HEK293 (cell line): ENCODE results near the gene DGKB.

Experiments
- CTCF ChIA-PET: fragments of 350-600 bp; formaldehyde crosslinking; extraction: SDS; loops from one replicate; lab custom pipeline; 2021; ENCODE audit warnings: antibody characterized with exemption; lab: Yijun Ruan, JAX
- POLR2A ChIA-PET: fragments of 300-600 bp; formaldehyde crosslinking; extraction: SDS; loops from one replicate; lab custom pipeline; 2020; ENCODE audit warnings: antibody characterized with exemption, inconsistent platforms; lab: Yijun Ruan, JAX
- H3K27ac ChIP-seq: fragments of 200-500 bp; sonication (Bioruptor generic); 2 replicates; pipeline ENCODE4 v1.5.1; 2014; ENCODE audit warnings: low read depth, low read length, control low read depth, inconsistent platforms; ENCODE audit errors: extremely low read depth
- H3K36me3 ChIP-seq, 2 experiments: fragments of 200-500 bp in 1 of 2; sonication (Bioruptor generic) in 1 of 2; 1 replicate in 1 of 2; 2 replicates in 1 of 2; pipeline ENCODE4 v1.5.1; 2014 to 2017; ENCODE audit warnings: inconsistent platforms in 2 of 2, low read length in 2 of 2; ENCODE audit not compliant: control insufficient read depth in 2 of 2, insufficient read depth in 1 of 2
- H3K4me1 ChIP-seq: fragments of 200-500 bp; sonication (Bioruptor generic); 2 replicates; pipeline ENCODE4 v1.5.1; 2014; ENCODE audit warnings: mild to moderate bottlenecking, low read length, inconsistent platforms; ENCODE audit not compliant: control insufficient read depth, insufficient read depth
- H3K4me3 ChIP-seq: 2 replicates; pipeline ENCODE4 v1.5.1; 2011; ENCODE audit warnings: low read depth, mild to moderate bottlenecking, control low read depth, low read length, moderate library complexity
- H3K9me3 ChIP-seq: fragments of 200-500 bp; sonication (Bioruptor generic); 2 replicates; pipeline ENCODE4 v1.5.1; 2014; ENCODE audit warnings: low read depth, low read length, inconsistent platforms; ENCODE audit not compliant: control insufficient read depth, insufficient read depth
- BCL11B ChIP-seq: fragments of 450-650 bp; formaldehyde crosslinking; IDR thresholded peaks from 2 replicates; pipeline ENCODE4 v1.5.1; 2016; ENCODE audit warnings: low read depth, missing biosample characterization, missing genetic modification characterization
- GLIS2 ChIP-seq: fragments of 450-650 bp; formaldehyde crosslinking; IDR thresholded peaks from 2 replicates; pipeline ENCODE4 v1.5.1; 2016; ENCODE audit warnings: missing biosample characterization, missing genetic modification characterization
- HOXC10 ChIP-seq: sonication (generic); formaldehyde crosslinking; IDR thresholded peaks from 2 replicates; pipeline ENCODE4 v1.8.1; 2023; ENCODE audit warnings: mild to moderate bottlenecking, missing genetic modification reagents
- ZBTB1 ChIP-seq: fragments of 450-650 bp; formaldehyde crosslinking; IDR thresholded peaks from 2 replicates; pipeline ENCODE4 v1.5.1; 2016; ENCODE audit warnings: missing biosample characterization, missing genetic modification characterization
- ZIC2 ChIP-seq: fragments of 450-650 bp; formaldehyde crosslinking; IDR thresholded peaks from 2 replicates; pipeline ENCODE4 v1.5.1; 2016; ENCODE audit warnings: missing biosample characterization, missing genetic modification characterization
- ZNF24 ChIP-seq: fragments of 450-650 bp; formaldehyde crosslinking; IDR thresholded peaks from 2 replicates; pipeline ENCODE4 v1.5.1; 2016; ENCODE audit warnings: missing biosample characterization, missing genetic modification characterization
- ZNF354C ChIP-seq: fragments of 450-650 bp; formaldehyde crosslinking; IDR thresholded peaks from 2 replicates; pipeline ENCODE4 v1.5.1; 2016; ENCODE audit warnings: missing biosample characterization, missing genetic modification characterization, low read depth, borderline replicate concordance
- ZNF416 ChIP-seq: fragments of 450-650 bp; formaldehyde crosslinking; IDR thresholded peaks from 2 replicates; pipeline ENCODE4 v1.5.1; 2016; ENCODE audit warnings: missing biosample characterization, missing genetic modification characterization
- ZNF423 ChIP-seq: fragments of 450-650 bp; formaldehyde crosslinking; IDR thresholded peaks from 2 replicates; pipeline ENCODE4 v1.5.1; 2016; ENCODE audit warnings: missing biosample characterization, missing genetic modification characterization
- ZNF548 ChIP-seq: fragments of 450-650 bp; formaldehyde crosslinking; IDR thresholded peaks from 2 replicates; pipeline ENCODE4 v1.5.1; 2016; ENCODE audit warnings: missing biosample characterization, missing genetic modification characterization
- ZNF561 ChIP-seq: fragments of 450-650 bp; IDR thresholded peaks from 2 replicates; pipeline ENCODE4 v1.5.1; 2018; ENCODE audit warnings: missing biosample characterization, missing genetic modification characterization, borderline replicate concordance
- ZNF626 ChIP-seq: fragments of 450-650 bp; sonication (Bioruptor Pico); formaldehyde crosslinking; IDR thresholded peaks from 2 replicates; pipeline ENCODE4 v1.5.1; 2018; ENCODE audit warnings: missing biosample characterization, missing genetic modification characterization, inconsistent platforms
- ZNF629 ChIP-seq: fragments of 450-650 bp; formaldehyde crosslinking; IDR thresholded peaks from 2 replicates; pipeline ENCODE4 v1.5.1; 2017; ENCODE audit warnings: missing biosample characterization, missing genetic modification characterization
- ZNF785 ChIP-seq: fragments of 450-650 bp; formaldehyde crosslinking; IDR thresholded peaks from 2 replicates; pipeline ENCODE4 v1.5.1; 2016; ENCODE audit warnings: missing biosample characterization, missing genetic modification characterization
- TF ChIP-seq, protein P1 (sequence below): fragments of 450-650 bp; formaldehyde crosslinking; IDR thresholded peaks from 2 replicates; pipeline ENCODE4 v1.5.1; 2016; ENCODE audit warnings: missing biosample characterization, missing genetic modification characterization, borderline replicate concordance
- TF ChIP-seq, protein P2 (sequence below): fragments of 450-650 bp; formaldehyde crosslinking; IDR thresholded peaks from 2 replicates; pipeline ENCODE4 v1.5.1; 2016; ENCODE audit warnings: missing biosample characterization, missing genetic modification characterization
- TF ChIP-seq, protein P3 (sequence below): fragments of 450-650 bp; formaldehyde crosslinking; IDR thresholded peaks from 2 replicates; pipeline ENCODE4 v1.5.1; 2016; ENCODE audit warnings: missing biosample characterization, missing genetic modification characterization
- TF ChIP-seq, protein P4 (sequence below): fragments of 450-650 bp; formaldehyde crosslinking; IDR thresholded peaks from 2 replicates; pipeline ENCODE4 v1.5.1; 2016; ENCODE audit warnings: missing biosample characterization, missing genetic modification characterization
- TF ChIP-seq, protein P5 (sequence below): fragments of 450-650 bp; formaldehyde crosslinking; IDR thresholded peaks from 2 replicates; pipeline ENCODE4 v1.5.1; 2016; ENCODE audit warnings: missing biosample characterization, missing genetic modification characterization
- TF ChIP-seq, protein P6 (sequence below): fragments of 450-650 bp; formaldehyde crosslinking; IDR thresholded peaks from 2 replicates; pipeline ENCODE4 v1.5.1; 2017; ENCODE audit warnings: missing biosample characterization, missing genetic modification characterization

DGKB gene

DNA sequence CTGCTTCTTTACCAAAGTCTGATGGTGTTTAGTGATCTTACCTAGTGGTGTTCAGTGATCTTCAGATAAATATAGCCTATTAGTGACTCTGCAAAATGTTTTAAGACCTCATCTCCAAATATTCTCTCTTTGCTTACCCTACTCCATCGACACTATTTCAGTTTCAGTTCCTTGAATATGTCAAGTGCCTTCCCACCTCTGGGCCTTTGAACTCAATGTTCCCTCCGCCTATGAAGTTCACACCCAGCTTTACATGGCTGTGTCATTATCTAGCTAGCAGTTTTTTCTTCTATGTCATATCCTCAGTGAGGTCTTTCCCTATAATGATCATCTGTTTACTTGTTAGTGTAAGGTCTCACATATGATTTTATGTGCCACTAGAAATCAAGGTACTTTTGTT is 322.6 kb downstream of the DGKB start (continued):
- TF ChIP-seq, protein P1, sequence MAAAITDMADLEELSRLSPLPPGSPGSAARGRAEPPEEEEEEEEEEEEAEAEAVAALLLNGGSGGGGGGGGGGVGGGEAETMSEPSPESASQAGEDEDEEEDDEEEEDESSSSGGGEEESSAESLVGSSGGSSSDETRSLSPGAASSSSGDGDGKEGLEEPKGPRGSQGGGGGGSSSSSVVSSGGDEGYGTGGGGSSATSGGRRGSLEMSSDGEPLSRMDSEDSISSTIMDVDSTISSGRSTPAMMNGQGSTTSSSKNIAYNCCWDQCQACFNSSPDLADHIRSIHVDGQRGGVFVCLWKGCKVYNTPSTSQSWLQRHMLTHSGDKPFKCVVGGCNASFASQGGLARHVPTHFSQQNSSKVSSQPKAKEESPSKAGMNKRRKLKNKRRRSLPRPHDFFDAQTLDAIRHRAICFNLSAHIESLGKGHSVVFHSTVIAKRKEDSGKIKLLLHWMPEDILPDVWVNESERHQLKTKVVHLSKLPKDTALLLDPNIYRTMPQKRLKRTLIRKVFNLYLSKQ, result no peak
- no peak for TF ChIP-seq BCL11B (tag by site-specific recombination)
- TF ChIP-seq, all 188 proteins: peak for 0

DNA sequence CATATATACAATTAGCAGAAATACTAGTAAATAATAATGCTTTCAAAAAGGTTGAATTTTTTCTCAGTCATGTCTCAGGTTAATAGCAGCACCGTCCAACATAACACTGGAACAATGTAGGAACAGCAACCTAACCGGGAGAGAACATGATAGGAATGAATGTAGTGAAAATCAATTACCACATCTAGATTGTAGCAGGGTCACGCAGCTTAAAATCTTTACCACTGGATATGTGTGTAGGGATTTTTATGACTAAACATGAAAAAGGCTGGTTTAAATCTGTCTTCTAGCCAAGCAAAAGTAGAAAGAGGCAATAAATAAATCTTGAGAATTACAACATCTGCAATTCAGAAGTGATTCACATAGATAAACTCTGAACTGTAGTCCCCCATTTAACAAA is 326.0 kb downstream of the DGKB start:
- H3K27ac ChIP-seq, result no peak overlapping the region
- H3K36me3 ChIP-seq, result no peaks in the 10 kb centered on the region
- CTCF ChIA-PET, result no interaction called here
- no peak for TF ChIP-seq ZIC2
- no peak for TF ChIP-seq ZNF423
- TF ChIP-seq, protein P2, sequence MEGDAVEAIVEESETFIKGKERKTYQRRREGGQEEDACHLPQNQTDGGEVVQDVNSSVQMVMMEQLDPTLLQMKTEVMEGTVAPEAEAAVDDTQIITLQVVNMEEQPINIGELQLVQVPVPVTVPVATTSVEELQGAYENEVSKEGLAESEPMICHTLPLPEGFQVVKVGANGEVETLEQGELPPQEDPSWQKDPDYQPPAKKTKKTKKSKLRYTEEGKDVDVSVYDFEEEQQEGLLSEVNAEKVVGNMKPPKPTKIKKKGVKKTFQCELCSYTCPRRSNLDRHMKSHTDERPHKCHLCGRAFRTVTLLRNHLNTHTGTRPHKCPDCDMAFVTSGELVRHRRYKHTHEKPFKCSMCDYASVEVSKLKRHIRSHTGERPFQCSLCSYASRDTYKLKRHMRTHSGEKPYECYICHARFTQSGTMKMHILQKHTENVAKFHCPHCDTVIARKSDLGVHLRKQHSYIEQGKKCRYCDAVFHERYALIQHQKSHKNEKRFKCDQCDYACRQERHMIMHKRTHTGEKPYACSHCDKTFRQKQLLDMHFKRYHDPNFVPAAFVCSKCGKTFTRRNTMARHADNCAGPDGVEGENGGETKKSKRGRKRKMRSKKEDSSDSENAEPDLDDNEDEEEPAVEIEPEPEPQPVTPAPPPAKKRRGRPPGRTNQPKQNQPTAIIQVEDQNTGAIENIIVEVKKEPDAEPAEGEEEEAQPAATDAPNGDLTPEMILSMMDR (tag by site-specific recombination), result no peak
- TF ChIP-seq ZNF548 (tag by site-specific recombination), result no peak
- TF ChIP-seq, protein P3, sequence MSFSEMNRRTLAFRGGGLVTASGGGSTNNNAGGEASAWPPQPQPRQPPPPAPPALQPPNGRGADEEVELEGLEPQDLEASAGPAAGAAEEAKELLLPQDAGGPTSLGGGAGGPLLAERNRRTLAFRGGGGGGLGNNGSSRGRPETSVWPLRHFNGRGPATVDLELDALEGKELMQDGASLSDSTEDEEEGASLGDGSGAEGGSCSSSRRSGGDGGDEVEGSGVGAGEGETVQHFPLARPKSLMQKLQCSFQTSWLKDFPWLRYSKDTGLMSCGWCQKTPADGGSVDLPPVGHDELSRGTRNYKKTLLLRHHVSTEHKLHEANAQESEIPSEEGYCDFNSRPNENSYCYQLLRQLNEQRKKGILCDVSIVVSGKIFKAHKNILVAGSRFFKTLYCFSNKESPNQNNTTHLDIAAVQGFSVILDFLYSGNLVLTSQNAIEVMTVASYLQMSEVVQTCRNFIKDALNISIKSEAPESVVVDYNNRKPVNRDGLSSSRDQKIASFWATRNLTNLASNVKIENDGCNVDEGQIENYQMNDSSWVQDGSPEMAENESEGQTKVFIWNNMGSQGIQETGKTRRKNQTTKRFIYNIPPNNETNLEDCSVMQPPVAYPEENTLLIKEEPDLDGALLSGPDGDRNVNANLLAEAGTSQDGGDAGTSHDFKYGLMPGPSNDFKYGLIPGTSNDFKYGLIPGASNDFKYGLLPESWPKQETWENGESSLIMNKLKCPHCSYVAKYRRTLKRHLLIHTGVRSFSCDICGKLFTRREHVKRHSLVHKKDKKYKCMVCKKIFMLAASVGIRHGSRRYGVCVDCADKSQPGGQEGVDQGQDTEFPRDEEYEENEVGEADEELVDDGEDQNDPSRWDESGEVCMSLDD (tag by site-specific recombination), result no peak
- no peak for TF ChIP-seq ZNF629 (tag by site-specific recombination)
- no peak for TF ChIP-seq ZNF626 (tag by site-specific recombination)
- TF ChIP-seq, protein P4, sequence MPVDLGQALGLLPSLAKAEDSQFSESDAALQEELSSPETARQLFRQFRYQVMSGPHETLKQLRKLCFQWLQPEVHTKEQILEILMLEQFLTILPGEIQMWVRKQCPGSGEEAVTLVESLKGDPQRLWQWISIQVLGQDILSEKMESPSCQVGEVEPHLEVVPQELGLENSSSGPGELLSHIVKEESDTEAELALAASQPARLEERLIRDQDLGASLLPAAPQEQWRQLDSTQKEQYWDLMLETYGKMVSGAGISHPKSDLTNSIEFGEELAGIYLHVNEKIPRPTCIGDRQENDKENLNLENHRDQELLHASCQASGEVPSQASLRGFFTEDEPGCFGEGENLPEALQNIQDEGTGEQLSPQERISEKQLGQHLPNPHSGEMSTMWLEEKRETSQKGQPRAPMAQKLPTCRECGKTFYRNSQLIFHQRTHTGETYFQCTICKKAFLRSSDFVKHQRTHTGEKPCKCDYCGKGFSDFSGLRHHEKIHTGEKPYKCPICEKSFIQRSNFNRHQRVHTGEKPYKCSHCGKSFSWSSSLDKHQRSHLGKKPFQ (tag by site-specific recombination), result no peak
- no peak for TF ChIP-seq HOXC10 (CRISPR knock-in tag)
- no peak for TF ChIP-seq ZNF24 (tag by site-specific recombination)
- TF ChIP-seq ZNF354C, result no peak
- TF ChIP-seq, protein P5, sequence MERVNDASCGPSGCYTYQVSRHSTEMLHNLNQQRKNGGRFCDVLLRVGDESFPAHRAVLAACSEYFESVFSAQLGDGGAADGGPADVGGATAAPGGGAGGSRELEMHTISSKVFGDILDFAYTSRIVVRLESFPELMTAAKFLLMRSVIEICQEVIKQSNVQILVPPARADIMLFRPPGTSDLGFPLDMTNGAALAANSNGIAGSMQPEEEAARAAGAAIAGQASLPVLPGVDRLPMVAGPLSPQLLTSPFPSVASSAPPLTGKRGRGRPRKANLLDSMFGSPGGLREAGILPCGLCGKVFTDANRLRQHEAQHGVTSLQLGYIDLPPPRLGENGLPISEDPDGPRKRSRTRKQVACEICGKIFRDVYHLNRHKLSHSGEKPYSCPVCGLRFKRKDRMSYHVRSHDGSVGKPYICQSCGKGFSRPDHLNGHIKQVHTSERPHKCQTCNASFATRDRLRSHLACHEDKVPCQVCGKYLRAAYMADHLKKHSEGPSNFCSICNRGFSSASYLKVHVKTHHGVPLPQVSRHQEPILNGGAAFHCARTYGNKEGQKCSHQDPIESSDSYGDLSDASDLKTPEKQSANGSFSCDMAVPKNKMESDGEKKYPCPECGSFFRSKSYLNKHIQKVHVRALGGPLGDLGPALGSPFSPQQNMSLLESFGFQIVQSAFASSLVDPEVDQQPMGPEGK (tag by site-specific recombination), result no peak
- TF ChIP-seq GLIS2 (tag by site-specific recombination), result no peak
- TF ChIP-seq ZBTB1 (tag by site-specific recombination), result no peak
- TF ChIP-seq ZNF416 (tag by site-specific recombination), result no peak
- TF ChIP-seq ZNF561 (tag by site-specific recombination), result no peak
- no peak for TF ChIP-seq ZNF785 (tag by site-specific recombination)
- TF ChIP-seq, protein P6, sequence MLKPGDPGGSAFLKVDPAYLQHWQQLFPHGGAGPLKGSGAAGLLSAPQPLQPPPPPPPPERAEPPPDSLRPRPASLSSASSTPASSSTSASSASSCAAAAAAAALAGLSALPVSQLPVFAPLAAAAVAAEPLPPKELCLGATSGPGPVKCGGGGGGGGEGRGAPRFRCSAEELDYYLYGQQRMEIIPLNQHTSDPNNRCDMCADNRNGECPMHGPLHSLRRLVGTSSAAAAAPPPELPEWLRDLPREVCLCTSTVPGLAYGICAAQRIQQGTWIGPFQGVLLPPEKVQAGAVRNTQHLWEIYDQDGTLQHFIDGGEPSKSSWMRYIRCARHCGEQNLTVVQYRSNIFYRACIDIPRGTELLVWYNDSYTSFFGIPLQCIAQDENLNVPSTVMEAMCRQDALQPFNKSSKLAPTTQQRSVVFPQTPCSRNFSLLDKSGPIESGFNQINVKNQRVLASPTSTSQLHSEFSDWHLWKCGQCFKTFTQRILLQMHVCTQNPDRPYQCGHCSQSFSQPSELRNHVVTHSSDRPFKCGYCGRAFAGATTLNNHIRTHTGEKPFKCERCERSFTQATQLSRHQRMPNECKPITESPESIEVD, result no peak
- TF ChIP-seq, all 188 proteins: peak for 0
- Histone ChIP-seq H3K4me3 (no peak overlapping the region), H3K4me1 (no peaks in the 10 kb centered on the region), H3K9me3 (no peaks in the 10 kb centered on the region; the same call in 1 of the 2 replicates)
- POLR2A ChIA-PET, result no interaction called here
